ENCODE data around the gene COBLL1. TPM values are rescaled to one million over a fixed set of nuclear protein-coding genes. Genes with fewer than 3 reads are reported as not detected.

The COBLL1 gene
- total and polyA plus RNA-seq, 8 donors = 19.1 to 74.8 (median 22.1) TPM

DNA sequence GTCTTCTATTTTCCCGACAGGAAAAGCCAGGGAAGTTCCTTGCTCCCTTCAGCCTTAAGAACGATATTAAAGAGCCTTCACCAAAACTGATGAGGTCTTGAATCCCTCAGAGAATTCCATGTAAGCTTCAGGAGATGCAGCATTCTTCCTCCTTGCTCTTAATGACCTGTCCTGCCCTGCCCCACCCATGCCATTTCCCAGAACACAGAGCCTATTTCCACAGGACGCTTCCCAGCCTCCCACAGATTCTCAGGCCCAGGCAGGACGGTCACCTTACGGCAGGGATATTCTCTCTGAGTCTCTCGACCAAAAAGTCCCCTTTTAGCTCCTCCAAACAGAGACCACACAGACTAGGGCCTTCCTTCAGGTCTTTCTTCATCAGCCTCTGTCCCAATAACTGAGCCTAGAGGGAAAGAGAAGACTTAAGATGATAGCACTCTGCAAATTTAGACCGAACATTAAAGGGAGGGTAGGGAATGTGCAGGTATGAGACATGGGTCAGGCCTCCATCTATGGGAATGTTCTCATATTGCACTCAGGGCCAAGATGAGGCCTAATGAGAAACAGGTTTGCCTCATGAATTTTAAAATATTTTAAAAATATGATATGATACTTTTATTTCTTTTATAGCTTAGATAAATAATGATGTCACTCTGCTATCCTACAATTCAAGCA, 62.1 kb downstream of the COBLL1 start:
- no peak overlapping the region for H3K4me3 ChIP-seq
- H3K36me3 ChIP-seq = no peaks in the 10 kb centered on the region
- no peaks in the 10 kb centered on the region for H3K9me3 ChIP-seq
- no peak for ATAC-seq
- H3K4me1 ChIP-seq = peaks cover 19 to 26% of the 10 kb centered on the region in 2 donors
- peak overlapping the region in 1 of 2 donors; percentile 29 for H3K27ac ChIP-seq
- DNase-seq = no peak
- intact Hi-C loops (cut with DNase I) = no loop called here
- no peaks in the 10 kb centered on the region for H3K27me3 ChIP-seq
- TF ChIP-seq, protein P1, sequence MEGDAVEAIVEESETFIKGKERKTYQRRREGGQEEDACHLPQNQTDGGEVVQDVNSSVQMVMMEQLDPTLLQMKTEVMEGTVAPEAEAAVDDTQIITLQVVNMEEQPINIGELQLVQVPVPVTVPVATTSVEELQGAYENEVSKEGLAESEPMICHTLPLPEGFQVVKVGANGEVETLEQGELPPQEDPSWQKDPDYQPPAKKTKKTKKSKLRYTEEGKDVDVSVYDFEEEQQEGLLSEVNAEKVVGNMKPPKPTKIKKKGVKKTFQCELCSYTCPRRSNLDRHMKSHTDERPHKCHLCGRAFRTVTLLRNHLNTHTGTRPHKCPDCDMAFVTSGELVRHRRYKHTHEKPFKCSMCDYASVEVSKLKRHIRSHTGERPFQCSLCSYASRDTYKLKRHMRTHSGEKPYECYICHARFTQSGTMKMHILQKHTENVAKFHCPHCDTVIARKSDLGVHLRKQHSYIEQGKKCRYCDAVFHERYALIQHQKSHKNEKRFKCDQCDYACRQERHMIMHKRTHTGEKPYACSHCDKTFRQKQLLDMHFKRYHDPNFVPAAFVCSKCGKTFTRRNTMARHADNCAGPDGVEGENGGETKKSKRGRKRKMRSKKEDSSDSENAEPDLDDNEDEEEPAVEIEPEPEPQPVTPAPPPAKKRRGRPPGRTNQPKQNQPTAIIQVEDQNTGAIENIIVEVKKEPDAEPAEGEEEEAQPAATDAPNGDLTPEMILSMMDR (IDR thresholded peaks at IDR 0.05) = no peak

DNA sequence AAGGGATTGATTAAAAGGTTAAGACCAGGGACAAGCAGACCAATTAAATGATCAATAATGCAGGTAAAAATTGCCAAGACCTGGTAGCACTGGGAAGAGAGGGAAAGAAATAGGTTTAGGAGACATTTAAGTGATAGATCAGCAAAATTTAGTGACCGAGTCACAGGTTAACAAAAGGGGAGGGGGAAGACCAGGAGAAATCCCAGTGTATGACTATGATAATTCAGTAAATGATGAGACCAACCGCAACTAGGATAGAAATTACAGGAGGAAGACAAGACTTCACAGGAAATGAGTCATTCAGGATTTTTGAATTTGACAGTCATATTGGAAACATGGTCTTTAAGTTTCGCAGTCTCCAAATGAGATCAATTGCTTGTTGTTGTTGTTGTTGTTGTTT, 62.9 kb downstream of the COBLL1 start:
- no peak overlapping the region for H3K4me3 ChIP-seq
- no peaks in the 10 kb centered on the region for H3K36me3 ChIP-seq
- intact Hi-C loops (cut with DNase I) = no loop called here
- H3K27ac ChIP-seq = peak overlapping the region in 1 of 2 donors; percentile 29
- TF ChIP-seq, protein P1 (IDR thresholded peaks at IDR 0.05) = no peak
- no peaks in the 10 kb centered on the region for H3K9me3 ChIP-seq
- DNase-seq (no peak), ATAC-seq (no peak)
- H3K4me1 ChIP-seq = peaks cover 19 to 24% of the 10 kb centered on the region in 2 donors
- H3K27me3 ChIP-seq = no peaks in the 10 kb centered on the region

DNA sequence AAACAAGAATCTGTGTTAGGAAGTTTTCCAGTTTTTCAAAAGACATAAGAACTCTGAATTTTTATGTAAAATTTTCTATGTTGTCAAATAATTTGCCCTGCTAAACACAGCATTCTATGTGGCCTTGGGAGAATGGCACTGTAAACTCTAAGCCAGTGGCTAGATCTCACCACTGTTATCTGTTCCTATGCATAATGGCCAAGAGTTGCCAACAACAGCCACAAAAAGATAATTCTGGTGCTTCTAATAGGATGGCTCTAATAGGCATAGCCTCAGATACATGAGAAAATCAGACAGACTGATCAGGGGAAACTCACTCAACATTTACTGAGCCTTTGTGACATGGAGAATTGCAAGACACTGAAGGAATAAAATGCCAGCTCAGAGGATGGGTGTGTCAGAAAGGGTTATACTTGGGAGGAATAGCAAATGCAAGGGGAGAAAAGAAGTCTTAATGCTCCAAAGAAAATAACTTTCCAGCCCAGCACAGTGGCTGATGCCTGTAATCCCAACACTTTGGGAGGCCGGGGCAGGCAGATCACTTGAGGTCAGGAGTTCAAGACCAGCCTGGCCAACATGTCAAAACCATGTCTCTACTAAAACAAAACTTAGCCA, 63.7 kb downstream of the COBLL1 start:
- Histone ChIP-seq H3K27ac (no peak overlapping the region), H3K4me1 (peaks cover 19% of the 10 kb centered on the region in 2 donors), H3K27me3 (no peaks in the 10 kb centered on the region), H3K4me3 (no peak overlapping the region), H3K36me3 (no peaks in the 10 kb centered on the region), H3K9me3 (no peaks in the 10 kb centered on the region)
- TF ChIP-seq, protein P1 (IDR thresholded peaks at IDR 0.05) = no peak
- intact Hi-C loops (cut with DNase I) = no loop called here
- no peak for ATAC-seq
- no peak for DNase-seq

DNA sequence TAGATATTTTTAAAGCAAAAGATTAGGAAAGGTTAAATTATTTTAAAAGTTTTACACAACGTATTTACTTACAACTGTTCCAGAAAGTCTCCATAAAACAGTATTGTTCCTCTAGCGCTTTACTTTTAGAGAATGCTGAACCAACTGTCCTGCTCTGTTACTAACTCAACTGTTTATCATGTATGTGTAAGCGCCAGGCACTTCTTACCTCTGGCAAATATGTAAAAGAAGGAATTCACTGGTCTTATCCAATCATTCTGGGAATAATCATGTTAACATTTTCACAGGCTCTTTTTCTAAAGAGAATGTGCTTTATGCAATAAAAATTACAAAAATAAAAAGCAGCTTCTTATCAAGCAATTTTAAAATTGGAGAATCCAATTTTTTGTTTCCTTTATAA, 68.0 kb downstream of the COBLL1 start:
- Histone ChIP-seq H3K9me3 (no peaks in the 10 kb centered on the region), H3K4me1 (no peaks in the 10 kb centered on the region), H3K27ac (no peak overlapping the region), H3K36me3 (no peaks in the 10 kb centered on the region), H3K4me3 (no peak overlapping the region), H3K27me3 (no peaks in the 10 kb centered on the region)
- DNase-seq (no peak), ATAC-seq (no peak)
- TF ChIP-seq, protein P1 (IDR thresholded peaks at IDR 0.05) = no peak
- intact Hi-C loops (cut with DNase I) = no loop called here

DNA sequence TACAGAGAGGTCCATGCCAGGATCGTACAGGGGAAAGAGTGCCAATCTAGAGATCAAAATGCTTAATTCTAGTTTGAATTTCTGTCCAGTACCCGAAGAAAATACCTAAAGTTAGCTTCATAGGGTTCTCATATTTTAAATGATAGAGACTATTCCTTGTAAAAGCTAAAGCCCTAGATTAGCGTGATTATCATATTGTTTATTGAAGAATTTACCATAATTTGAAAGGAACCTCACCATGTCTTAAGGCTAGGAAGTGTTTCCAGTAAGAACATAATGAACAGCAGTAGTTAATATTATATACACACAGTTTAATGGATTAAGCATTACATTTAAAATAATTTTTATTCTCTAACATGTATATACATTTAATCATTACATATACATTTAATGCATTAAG, 68.5 kb downstream of the COBLL1 start:
- H3K27me3 ChIP-seq = no peaks in the 10 kb centered on the region
- H3K36me3 ChIP-seq = no peaks in the 10 kb centered on the region
- TF ChIP-seq, protein P1 (IDR thresholded peaks at IDR 0.05) = no peak
- intact Hi-C loops (cut with DNase I) = no loop called here
- no peaks in the 10 kb centered on the region for H3K4me1 ChIP-seq
- H3K9me3 ChIP-seq = no peaks in the 10 kb centered on the region
- DNase-seq (no peak), ATAC-seq (no peak)
- no peak overlapping the region for H3K27ac ChIP-seq
- H3K4me3 ChIP-seq = no peak overlapping the region
